HepG2 (cell line): Measurements from ENCODE around the gene PFKFB4. TPM values are rescaled to one million over a fixed set of nuclear protein-coding genes. Genes with fewer than 3 reads are reported as not detected.

Experiments
- ELK4 ChIP-seq: sonication (generic); formaldehyde crosslinking; IDR thresholded peaks from 2 replicates; pipeline ENCODE4 v1.9.0; 2021; ENCODE audit warnings: missing genetic modification reagents, borderline replicate concordance
- HNRNPK ChIP-seq: fragments of 200-400 bp; formaldehyde crosslinking; IDR thresholded peaks from 2 replicates; pipeline ENCODE4 v1.6.1; 2018; ENCODE audit warnings: low read length, low read depth, moderate library complexity, mild to moderate bottlenecking; ENCODE audit not compliant: poor library complexity, severe bottlenecking
- JUND ChIP-seq: sonication (generic); formaldehyde crosslinking; IDR thresholded peaks from 2 replicates; pipeline ENCODE4 v1.8.0; 2022; ENCODE audit warnings: mild to moderate bottlenecking, missing genetic modification reagents
- KAT2B ChIP-seq: fragments of 150-350 bp; IDR thresholded peaks from 2 replicates; pipeline ENCODE4 v1.6.1; 2014; ENCODE audit warnings: low read depth, low read length, borderline replicate concordance
- KDM5B ChIP-seq: sonication (generic); formaldehyde crosslinking; IDR thresholded peaks from 2 replicates; pipeline ENCODE4 v1.4.0; 2020; ENCODE audit warnings: missing genetic modification reagents, mild to moderate bottlenecking, borderline replicate concordance
- MXI1 ChIP-seq: IDR thresholded peaks from 3 replicates; pipeline ENCODE4 v1.6.1; 2012; ENCODE audit warnings: low read depth, low read length, inconsistent platforms, borderline replicate concordance
- NFE2L2 ChIP-seq: fragments of 150-350 bp; IDR thresholded peaks from 2 replicates; pipeline ENCODE4 v1.6.1; 2014; ENCODE audit warnings: low read length
- NR2F1 ChIP-seq, 2 experiments: fragments of 450-650 bp in 1 of 2; formaldehyde crosslinking in 1 of 2; IDR thresholded peaks; 2 replicates each; pipeline versions ENCODE4 v1.5.0 to v1.6.1; 2016 to 2020; ENCODE audit warnings: mild to moderate bottlenecking in 1 of 2, missing compliant biosample characterization in 1 of 2, missing genetic modification reagents in 1 of 2, moderate library complexity in 1 of 2
- RAD21 ChIP-seq: fragments of 450-650 bp; formaldehyde crosslinking; IDR thresholded peaks from 2 replicates; pipeline ENCODE4 v1.5.0; 2020; ENCODE audit warnings: mild to moderate bottlenecking
- SP5 ChIP-seq: IDR thresholded peaks from 2 replicates; pipeline ENCODE4 v1.6.1; 2016; ENCODE audit warnings: low read depth, borderline replicate concordance
- YY1 ChIP-seq: IDR thresholded peaks from 2 replicates; pipeline ENCODE4 v1.6.1; 2011; ENCODE audit warnings: low read length, low read depth, moderate library complexity, mild to moderate bottlenecking; ENCODE audit not compliant: insufficient read depth, insufficient replicate concordance
- ZBTB21 ChIP-seq: sonication (generic); formaldehyde crosslinking; IDR thresholded peaks from 2 replicates; pipeline ENCODE4 v1.4.0; 2020; ENCODE audit warnings: missing genetic modification reagents
- ZKSCAN8 ChIP-seq: IDR thresholded peaks from 2 replicates; pipeline ENCODE4 v1.6.1; 2016; ENCODE audit warnings: borderline replicate concordance, missing genetic modification reagents, missing compliant biosample characterization
- ZNF274 ChIP-seq: sonication (generic); formaldehyde crosslinking; IDR thresholded peaks from 2 replicates; pipeline ENCODE4 v1.5.1; 2020; ENCODE audit warnings: mild to moderate bottlenecking, missing genetic modification reagents
- ZNF331 ChIP-seq: sonication (generic); formaldehyde crosslinking; IDR thresholded peaks from 2 replicates; pipeline ENCODE4 v1.4.0; 2020; ENCODE audit warnings: missing genetic modification reagents
- ZNF552 ChIP-seq: sonication (generic); formaldehyde crosslinking; IDR thresholded peaks from 2 replicates; pipeline ENCODE4 v1.9.0; 2022; ENCODE audit warnings: missing genetic modification reagents, mild to moderate bottlenecking, borderline replicate concordance
- ZNF644 ChIP-seq: IDR thresholded peaks from 2 replicates; pipeline ENCODE4 v1.6.1; 2016; ENCODE audit warnings: low read depth
- ZNF652 ChIP-seq: IDR thresholded peaks from 2 replicates; pipeline ENCODE4 v1.6.1; 2016; ENCODE audit warnings: low read depth, borderline replicate concordance
- polyA plus RNA-seq, 8 experiments: library from polyadenylated mRNA; depleted of rRNA in 3 of 8; stranded (reverse) in 7 of 8; unstranded in 1 of 8; fragments of >200 nt; fragmentation: Illumina TruSeq in 4 of 8; extraction: Trizol in 4 of 8; gene quantifications; 2 replicates each; pipeline versions ENCODE4 v1.2.1 to v1.2.3, GENCODE V29; 2011 to 2016; ENCODE audit warnings: low read depth in 4 of 8, missing spikeins in 1 of 8, mixed read lengths in 1 of 8; ENCODE audit not compliant: insufficient read depth in 1 of 8
- total RNA-seq, 5 experiments: library from RNA; depleted of rRNA; stranded (reverse); fragments of >200 nt; fragmentation: Illumina TruSeq; extraction: Trizol; gene quantifications; 2 replicates each; pipeline ENCODE4 v1.2.3, GENCODE V29; 2016; ENCODE audit warnings: low read depth in 1 of 5
- TF ChIP-seq, protein P1 (sequence below): IDR thresholded peaks from 2 replicates; pipeline ENCODE4 v1.6.1; 2016; ENCODE audit warnings: low read depth
- TF ChIP-seq, protein P2 (sequence below): sonication (generic); formaldehyde crosslinking; IDR thresholded peaks from 2 replicates; pipeline ENCODE4 v1.5.0; 2020; ENCODE audit warnings: missing genetic modification reagents
- TF ChIP-seq, protein P3 (sequence below): sonication (generic); formaldehyde crosslinking; IDR thresholded peaks from 2 replicates; pipeline ENCODE4 v1.9.0; 2022; ENCODE audit warnings: missing genetic modification reagents, mild to moderate bottlenecking, borderline replicate concordance

Gene PFKFB4
- total and polyA plus RNA-seq, 2 of the 13 experiments (the other 11 are each of a cell fraction or from before 2014, with no cell fraction given), result 7.1 to 103 TPM

GRCh38 chr3:48472923-48473616 is 83.5 kb downstream of the PFKFB4 start (continued):
- TF ChIP-seq ZNF644 (CRISPR knock-in tag) (peak; percentile 100), ZNF331 (peak; percentile 39), NFE2L2 (no peak), NR2F1 (CRISPR knock-in tag; IDR thresholded peaks at IDR 0.05) (peak; percentile 68 to 70), SP5 (CRISPR knock-in tag) (peak; percentile 71), ZBTB21 (CRISPR knock-in tag) (peak; percentile 27; the same call in 1 of the 2 replicates), ZNF652 (CRISPR knock-in tag) (0 out of 2 replicates have a peak, but pooled peaks have one; percentile 27), ZNF552 (CRISPR knock-in tag) (no peak; the same call in 1 of the 2 replicates), KAT2B (no peak), YY1 (peak; percentile 66), MXI1 (peak; percentile 78; the same call in 2 of the 3 replicates), KDM5B (CRISPR knock-in tag) (peak; percentile 70; the same call in 1 of the 2 replicates), HNRNPK (no peak), ZKSCAN8 (CRISPR knock-in tag) (peak; percentile 71; the same call in 1 of the 2 replicates), ZNF274 (CRISPR knock-in tag) (peak; percentile 81), ELK4 (no peak), RAD21 (peak; percentile 75), JUND (peak; percentile 31; the same call in 1 of the 2 replicates)
- TF ChIP-seq, protein P1, sequence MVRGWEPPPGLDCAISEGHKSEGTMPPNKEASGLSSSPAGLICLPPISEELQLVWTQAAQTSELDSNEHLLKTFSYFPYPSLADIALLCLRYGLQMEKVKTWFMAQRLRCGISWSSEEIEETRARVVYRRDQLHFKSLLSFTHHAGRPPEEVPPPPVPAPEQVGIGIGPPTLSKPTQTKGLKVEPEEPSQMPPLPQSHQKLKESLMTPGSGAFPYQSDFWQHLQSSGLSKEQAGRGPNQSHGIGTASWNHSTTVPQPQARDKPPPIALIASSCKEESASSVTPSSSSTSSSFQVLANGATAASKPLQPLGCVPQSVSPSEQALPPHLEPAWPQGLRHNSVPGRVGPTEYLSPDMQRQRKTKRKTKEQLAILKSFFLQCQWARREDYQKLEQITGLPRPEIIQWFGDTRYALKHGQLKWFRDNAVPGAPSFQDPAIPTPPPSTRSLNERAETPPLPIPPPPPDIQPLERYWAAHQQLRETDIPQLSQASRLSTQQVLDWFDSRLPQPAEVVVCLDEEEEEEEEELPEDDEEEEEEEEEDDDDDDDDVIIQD, result peak; percentile 63; the same call in 1 of the 2 replicates
- TF ChIP-seq, protein P2, sequence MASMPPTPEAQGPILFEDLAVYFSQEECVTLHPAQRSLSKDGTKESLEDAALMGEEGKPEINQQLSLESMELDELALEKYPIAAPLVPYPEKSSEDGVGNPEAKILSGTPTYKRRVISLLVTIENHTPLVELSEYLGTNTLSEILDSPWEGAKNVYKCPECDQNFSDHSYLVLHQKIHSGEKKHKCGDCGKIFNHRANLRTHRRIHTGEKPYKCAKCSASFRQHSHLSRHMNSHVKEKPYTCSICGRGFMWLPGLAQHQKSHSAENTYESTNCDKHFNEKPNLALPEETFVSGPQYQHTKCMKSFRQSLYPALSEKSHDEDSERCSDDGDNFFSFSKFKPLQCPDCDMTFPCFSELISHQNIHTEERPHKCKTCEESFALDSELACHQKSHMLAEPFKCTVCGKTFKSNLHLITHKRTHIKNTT, result no peak
- TF ChIP-seq, protein P3, sequence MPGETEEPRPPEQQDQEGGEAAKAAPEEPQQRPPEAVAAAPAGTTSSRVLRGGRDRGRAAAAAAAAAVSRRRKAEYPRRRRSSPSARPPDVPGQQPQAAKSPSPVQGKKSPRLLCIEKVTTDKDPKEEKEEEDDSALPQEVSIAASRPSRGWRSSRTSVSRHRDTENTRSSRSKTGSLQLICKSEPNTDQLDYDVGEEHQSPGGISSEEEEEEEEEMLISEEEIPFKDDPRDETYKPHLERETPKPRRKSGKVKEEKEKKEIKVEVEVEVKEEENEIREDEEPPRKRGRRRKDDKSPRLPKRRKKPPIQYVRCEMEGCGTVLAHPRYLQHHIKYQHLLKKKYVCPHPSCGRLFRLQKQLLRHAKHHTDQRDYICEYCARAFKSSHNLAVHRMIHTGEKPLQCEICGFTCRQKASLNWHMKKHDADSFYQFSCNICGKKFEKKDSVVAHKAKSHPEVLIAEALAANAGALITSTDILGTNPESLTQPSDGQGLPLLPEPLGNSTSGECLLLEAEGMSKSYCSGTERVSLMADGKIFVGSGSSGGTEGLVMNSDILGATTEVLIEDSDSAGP (CRISPR knock-in tag), result peak; percentile 99
